HL-60 (cell line): Measurements from ENCODE around the gene PCDHB8.

Experiments
- POLR2AphosphoS5 ChIP-seq: IDR thresholded peaks from 2 replicates; pipeline ENCODE4 v1.6.1; 2012; ENCODE audit warnings: low read depth
- TF ChIP-seq, protein P1 (sequence below): IDR thresholded peaks from one replicate; pipeline ENCODE4 v1.5.1; 2011; ENCODE audit warnings: low read length, control low read depth, inconsistent platforms; ENCODE audit not compliant: insufficient read depth

DNA sequence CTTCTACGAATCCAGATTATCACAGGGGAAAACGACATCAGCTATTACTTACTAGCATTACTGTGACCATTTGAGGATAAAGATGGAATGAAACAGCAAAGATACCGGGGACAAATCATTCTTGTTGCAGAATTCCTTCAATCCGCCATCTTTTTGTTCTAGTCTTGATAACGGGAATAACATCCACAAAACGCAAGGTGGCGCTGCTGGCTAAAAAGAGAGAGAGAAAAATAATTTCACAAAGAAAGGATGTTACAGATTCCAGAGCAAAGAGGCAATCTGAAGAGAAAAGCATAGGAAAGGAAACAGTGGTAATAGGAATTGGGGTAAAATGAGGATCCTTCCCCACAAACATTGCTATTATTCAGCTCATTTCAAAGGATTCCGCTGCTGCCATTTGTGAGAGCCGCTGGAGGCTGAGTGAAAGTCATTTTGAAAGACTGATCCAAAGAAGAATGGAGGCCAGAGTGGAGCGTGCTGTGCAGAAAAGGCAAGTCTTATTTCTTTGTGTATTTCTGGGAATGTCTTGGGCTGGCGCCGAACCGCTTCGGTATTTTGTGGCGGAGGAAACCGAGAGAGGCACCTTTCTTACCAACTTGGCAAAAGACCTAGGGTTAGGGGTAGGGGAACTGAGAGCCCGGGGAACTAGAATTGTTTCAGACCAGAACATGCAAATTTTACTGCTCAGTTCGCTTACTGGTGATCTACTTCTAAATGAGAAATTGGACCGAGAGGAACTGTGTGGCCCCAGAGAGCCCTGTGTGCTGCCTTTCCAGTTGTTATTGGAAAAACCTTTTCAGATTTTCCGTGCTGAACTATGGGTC is 5.0 kb upstream of the PCDHB8 start, which contains the start of gene PCDHB7:
- no peak for TF ChIP-seq POLR2AphosphoS5
- TF ChIP-seq, protein P1, sequence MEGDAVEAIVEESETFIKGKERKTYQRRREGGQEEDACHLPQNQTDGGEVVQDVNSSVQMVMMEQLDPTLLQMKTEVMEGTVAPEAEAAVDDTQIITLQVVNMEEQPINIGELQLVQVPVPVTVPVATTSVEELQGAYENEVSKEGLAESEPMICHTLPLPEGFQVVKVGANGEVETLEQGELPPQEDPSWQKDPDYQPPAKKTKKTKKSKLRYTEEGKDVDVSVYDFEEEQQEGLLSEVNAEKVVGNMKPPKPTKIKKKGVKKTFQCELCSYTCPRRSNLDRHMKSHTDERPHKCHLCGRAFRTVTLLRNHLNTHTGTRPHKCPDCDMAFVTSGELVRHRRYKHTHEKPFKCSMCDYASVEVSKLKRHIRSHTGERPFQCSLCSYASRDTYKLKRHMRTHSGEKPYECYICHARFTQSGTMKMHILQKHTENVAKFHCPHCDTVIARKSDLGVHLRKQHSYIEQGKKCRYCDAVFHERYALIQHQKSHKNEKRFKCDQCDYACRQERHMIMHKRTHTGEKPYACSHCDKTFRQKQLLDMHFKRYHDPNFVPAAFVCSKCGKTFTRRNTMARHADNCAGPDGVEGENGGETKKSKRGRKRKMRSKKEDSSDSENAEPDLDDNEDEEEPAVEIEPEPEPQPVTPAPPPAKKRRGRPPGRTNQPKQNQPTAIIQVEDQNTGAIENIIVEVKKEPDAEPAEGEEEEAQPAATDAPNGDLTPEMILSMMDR: no peak
